Femur (tissue), 1 donor: ENCODE measurements around the gene CNTN1.
A peak's percentile ranks its signal among the peaks of the same experiment; 100 is the strongest.
"Not testable (repeated sequence)": the region's sequence is repeated elsewhere in the genome, so short reads cannot be mapped to it uniquely, and the experiment has no call there.

ENCODE experiments used
- DNase-seq: peaks from one replicate; pipeline ENCODE4 v3.0.0-alpha.2; 2017

Gene CNTN1

DNA sequence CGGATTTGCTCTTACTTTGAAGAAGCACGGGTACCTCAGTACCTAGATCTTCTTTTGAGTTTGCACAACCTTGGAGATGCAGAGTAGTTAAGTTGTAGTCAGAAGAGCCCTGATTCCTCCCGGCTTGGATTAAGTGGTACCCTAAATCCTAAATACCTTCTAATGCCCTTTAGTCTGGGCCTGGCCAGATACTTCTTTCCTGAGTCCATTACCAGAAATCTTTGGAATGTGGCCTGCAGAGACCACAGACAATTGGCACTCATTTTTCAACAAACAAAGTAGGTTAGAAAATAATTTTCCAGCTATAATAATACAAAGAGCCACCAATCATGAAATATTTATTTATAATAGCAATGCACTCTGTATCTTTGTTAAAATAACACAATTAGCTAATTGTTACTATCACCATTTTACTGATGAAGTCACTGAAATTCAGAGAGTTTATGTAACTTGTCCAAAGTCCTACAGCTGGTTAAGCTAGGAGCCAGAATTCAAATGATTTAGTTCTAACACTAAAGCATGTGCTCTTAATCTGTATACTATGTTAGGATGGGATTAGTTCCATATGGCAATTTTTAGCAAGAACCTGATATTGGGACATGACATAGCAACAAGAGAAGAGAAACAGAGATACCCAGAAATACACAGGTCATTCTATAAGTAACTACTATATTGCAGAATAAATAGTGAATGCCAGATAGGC lies 363.8 kb downstream of the CNTN1 start:
- DNase-seq = no peak

GRCh38 chr12:41058266-41058665 lies 366.0 kb downstream of the CNTN1 start:
- DNase-seq = no peak

- peak; percentile 26 for DNase-seq
Measured at GRCh38 chr12:41061192-41061591, 369.0 kb downstream of the CNTN1 start.

DNA sequence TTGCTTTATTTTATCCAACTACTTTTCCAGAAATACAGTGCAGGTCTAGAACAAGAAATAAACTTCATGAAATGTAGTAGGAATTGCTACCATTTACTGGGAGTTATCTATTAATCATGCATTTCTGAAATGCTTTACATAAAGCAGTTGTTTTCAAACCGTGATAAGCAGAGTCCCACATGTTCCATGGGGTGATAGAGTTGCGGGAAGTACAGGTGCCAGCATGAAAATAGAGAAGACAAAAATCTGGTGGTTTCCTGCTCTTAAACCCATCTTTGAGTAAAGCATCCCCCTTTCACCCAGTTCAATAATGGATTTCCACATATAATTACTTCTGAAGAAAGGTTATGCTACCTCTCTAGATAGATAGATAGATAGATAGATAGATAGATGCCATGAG lies 372.2 kb downstream of the CNTN1 start:
- no peak for DNase-seq

- no peak for DNase-seq
Measured at GRCh38 chr12:41067941-41068645, 375.9 kb downstream of the CNTN1 start.

- no peak for DNase-seq
Measured at GRCh38 chr12:41073633-41074472, 381.6 kb downstream of the CNTN1 start.

DNA sequence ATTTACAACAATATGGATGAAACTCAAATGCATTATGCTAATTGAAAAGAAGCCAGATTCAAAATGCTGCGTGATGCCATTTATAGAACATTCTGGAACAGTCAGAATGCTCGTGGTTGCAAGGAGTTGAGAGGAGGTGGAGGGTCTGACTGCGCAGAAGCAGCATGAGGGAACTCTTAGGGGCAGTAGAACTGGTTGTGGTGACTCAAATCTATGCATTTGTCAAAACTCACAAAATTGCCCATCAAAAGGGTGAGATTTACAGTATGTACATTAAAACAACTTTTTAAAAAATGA lies 382.2 kb downstream of the CNTN1 start:
- DNase-seq = no peak

GRCh38 chr12:41076114-41076513 lies 383.9 kb downstream of the CNTN1 start:
- no peak for DNase-seq

DNA sequence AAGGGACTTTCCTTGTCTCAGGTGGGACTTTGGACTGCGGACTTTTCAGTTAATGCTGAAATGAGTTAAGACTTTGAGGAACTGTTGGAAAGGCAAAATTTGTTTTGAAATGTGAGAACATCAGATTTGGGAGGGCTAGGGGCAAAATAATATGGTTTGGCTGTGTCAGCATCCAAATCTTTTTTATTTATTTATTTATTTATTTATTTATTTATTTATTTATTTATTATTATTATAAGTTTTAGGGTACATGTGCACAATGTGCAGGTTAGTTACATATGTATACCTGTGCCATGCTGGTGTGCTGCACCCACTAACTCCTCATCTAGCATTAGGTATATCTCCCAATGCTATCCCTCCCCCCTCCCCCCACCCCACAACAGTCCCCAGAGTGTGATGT lies 389.0 kb downstream of the CNTN1 start:
- not testable (repeated sequence) for DNase-seq

DNA sequence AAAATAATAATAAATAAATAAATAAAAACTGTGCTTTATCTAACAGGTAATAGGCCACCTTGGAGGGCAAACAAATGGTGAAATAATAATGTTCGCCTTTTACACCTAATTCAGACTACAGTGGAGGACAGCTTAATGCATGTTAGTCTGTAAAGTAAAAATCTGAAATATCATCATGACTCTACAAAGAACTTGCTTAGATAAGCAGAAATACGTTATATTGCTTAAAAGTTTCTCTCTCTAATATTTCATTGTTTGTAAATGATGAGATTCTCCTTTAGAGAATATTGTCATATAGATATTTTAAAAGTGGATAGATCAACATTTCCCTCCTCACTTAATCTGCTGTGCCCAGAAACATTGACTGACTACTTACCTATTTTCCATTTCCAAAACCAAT lies 397.2 kb downstream of the CNTN1 start:
- no peak for DNase-seq

DNA sequence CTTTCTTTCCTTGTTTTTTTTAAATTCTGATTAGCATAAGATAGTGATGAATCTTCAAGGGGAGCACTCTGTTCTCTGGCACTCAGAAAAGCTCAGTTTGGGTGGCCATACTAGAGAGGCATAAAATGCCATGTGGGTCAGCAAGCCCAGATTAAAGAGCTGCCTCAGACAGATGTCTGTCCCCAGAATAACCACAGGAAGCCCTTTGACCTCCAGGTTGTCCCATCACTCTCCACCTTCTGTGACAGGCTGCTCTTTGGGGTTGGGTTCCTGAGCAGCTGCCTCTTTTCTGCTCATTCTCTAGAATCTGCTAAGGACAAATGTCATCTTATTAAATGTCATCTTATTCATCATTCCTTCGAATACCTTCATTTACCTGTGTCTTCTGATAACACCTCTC lies 399.9 kb downstream of the CNTN1 start:
- DNase-seq = no peak

DNA sequence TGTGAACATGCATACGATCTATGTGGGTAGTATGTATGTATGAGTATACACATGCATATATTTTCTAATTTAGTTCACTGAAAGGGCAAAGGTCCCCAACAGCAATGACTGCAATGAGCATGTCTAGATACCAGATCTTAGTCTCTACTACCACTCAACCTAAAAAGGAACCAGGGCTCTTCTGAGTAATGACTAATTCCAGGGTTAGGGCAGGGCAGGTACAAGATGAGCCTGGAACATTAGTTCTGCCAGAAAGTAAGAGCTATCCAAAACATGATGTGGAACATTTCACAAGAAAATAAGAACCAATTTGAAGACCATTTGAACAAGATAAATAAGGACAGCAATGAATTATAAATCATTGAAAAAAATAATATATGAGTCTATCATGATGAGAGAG lies 404.6 kb downstream of the CNTN1 start:
- no peak for DNase-seq

GRCh38 chr12:41100572-41100971 lies 408.3 kb downstream of the CNTN1 start:
- DNase-seq = no peak

- no peak for DNase-seq
Measured at GRCh38 chr12:41101806-41102205, 409.6 kb downstream of the CNTN1 start.

DNA sequence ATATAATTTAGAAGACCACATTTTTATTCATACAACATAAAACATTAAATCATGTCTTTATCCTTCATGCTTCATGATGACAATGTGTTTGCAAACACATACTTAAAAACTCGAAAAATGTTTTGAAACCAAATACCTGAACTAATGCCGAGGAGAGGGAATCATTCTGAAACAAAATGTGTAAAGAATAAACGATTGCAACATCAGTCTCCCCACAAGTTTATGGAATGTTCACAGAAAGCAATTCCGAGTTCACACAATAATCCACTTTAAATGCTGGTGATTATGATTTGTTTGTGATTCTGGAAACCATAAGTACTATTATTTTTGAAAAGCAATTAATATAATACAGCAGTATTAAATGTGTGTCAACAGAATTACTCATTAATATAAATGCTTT lies 411.4 kb downstream of the CNTN1 start:
- DNase-seq = no peak

- DNase-seq = no peak
Measured at GRCh38 chr12:41106315-41106714, 414.1 kb downstream of the CNTN1 start.

DNA sequence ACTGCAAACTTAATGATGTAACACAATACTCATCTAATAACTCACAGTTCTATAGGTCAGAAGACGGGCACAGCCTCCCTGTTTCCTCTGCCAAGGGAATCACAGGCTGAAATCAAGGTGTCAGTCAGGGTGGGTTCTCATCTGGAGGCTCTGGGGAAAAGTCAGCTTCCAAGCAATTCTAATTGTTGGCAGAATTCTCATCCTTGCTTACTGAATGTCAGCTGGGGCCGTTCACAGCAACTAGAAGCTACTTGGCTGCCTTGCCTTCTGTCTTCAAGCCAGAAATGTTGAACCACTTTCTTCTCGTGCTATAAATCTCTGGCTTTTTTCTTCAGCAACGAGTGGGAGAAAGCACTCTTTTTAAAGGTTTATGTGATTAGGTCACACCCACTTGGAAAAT lies 415.8 kb downstream of the CNTN1 start:
- DNase-seq = peak; percentile 73

DNA sequence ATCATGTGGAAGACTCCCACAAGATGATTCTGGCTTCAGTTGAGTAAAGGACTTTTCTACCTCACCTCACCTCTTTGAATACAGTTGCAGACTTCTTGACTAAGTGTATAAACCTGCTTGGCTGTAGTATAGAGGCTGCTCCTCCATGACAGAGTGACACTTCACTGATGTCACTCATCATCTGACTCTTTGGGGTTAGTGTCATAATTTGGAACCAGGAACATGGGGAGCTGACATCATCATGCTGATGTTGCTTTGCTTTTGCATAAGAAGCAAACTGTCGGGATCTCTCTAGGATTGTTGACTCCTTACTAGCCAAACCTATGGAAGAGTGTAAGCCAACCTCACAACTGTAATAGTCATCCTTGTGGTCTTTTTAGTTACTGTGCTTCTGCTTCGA lies 420.7 kb downstream of the CNTN1 start:
- DNase-seq = no peak

GRCh38 chr12:41120211-41120610 lies 428.0 kb downstream of the CNTN1 start:
- DNase-seq = no peak

GRCh38 chr12:41121374-41121773 lies 429.1 kb downstream of the CNTN1 start:
- DNase-seq = no peak
